NCI-H510A (cell line): ENCODE measurements around the gene CD244.
"Not testable (repeated sequence)": the region's sequence is repeated elsewhere in the genome, so short reads cannot be mapped to it uniquely, and the experiment has no call there.

Source experiments
- DNase-seq: peaks from one replicate; lab custom pipeline; 2025; lab: John Stamatoyannopoulos, UW

CD244 gene

DNA sequence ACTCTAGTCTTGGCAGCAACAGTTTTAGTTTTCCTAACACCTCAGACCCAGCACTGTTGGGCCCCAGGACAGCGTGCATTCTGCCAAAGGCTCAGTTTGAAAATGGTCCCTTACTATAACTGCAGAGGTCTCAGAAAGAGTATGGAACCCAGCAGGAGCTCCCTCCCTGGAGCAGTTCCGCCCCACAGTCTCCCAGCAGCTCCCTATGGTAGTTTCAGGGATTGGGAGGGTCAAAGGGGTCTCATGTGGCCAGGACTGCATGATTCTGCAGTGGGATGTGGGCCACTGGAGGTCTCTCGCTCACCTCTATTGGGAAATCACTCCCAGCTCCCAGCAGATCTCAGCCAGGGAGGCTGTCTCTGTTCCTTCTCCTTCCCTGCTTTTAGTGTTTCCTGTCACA, 54.4 kb downstream of the CD244 start:
- no peak for DNase-seq

DNA sequence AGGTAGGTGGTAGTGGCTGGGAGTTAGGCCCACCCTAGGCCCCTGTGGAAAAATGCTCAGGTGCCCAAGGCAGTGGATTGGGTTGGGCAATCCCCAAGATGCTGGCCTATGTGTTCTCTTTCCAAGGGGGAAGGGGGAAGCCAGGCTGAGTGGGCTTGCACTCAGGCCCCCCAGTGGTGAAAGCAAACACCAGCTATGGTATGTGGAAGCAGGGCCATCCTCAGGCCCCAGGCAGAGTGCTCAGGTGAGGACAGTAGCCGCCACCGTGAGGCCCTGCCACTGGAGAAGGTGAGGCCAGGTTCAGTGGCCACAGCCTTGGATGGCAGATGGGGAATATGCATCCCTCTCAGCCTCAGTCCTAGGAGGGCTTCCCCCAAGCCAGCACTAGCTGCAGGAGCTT, 54.9 kb downstream of the CD244 start:
- DNase-seq = no peak

DNA sequence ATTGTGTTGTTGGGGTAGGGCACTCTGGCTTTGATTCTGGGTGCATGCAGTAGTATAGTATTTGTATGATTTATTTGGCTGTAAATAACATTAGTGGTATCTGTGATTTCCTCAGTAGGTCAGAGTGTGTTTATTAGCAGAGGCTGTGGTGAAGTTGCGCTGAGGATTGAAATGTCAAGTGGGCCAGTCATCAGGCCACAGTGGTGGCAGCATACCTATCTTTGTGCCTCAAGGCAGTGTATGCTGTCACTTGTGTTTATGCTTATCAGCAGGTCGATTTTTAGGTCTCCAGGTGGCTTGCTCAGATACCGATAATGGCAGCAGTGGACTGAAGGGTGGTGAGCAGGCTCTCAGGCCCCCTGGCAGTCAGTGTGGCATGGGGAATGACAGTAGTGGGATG, 55.4 kb downstream of the CD244 start:
- no peak for DNase-seq

DNA sequence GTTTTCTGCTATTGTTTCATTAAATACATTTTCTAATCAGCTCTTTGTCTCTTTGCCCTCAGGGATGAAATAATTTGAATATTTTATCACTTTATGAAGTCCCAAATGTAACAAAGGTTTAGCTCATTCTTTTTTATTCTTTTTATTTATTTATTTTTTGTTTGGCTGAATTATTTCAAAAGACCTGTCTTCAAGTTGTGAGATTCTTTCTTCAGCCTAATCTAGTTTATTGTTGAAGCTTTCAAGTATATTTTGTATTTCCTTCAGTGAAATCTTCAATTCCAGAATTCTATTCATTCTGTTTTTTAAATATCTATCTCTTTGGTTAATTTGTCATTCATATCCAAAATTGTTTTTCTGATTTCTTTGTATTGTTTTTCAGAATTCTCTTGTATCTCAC, 55.9 kb downstream of the CD244 start:
- DNase-seq = no peak

DNA sequence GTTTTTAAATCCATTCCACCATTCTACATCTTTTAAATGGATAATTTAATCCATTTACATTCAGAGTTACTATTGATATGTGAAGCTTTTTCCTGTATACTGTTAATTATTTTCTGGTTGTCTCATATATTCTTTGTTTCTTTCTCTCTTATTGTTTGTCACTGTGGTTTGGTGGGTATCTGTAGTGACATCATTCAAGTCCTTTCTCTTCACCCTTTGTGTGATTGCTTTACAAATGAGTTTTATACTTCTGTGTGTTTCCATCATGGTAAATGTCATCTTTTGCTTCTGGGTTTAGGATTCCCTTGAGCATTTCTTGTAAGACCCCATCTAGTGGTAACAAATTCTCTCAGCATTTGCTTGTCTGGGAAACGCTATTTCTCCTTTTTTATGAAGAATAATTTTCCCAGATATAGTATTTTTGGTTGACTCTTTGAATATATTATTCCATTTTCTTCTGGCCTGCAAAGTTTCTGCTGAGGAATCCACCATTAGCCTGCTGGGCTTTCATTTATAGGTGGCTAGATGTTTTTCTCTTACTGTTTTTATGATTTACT, 56.5 kb downstream of the CD244 start:
- no peak for DNase-seq

DNA sequence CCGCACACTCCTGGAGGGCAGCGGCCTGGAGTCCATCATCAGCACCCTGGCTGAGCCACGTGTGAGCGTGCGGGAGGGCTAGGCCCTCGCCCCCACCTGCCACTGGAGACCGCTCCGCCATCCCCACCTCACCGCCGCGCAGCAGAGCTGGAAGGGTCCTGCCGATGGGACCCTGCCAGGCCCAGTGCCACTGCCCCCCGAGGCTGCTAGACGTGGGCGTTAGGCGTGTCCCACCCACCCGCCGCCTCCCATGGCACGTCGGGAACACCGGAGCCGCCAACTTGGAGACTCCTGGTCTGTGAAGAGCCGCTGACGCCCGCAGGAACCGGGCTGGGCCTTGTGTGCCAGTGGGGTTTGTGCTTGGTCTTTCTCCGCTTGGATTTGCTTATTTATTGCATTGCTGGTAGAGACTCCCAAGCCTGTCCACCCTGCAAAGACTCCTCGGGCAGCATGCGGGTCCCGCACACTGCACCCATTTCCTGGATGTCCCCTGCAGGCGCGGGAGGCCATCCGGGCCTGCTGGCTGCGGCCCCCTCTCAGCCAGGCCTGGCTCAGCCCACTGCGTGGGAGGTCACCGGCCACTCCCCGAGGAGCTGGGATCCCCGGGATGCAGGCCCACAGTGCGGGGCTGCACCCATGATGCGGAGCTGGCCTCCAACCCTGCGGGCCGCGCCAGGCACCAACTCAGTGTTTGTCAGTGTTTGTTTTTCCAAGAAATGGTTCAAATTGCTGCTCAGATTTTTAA, 60.7 kb downstream of the CD244 start:
- DNase-seq = no peak

DNA sequence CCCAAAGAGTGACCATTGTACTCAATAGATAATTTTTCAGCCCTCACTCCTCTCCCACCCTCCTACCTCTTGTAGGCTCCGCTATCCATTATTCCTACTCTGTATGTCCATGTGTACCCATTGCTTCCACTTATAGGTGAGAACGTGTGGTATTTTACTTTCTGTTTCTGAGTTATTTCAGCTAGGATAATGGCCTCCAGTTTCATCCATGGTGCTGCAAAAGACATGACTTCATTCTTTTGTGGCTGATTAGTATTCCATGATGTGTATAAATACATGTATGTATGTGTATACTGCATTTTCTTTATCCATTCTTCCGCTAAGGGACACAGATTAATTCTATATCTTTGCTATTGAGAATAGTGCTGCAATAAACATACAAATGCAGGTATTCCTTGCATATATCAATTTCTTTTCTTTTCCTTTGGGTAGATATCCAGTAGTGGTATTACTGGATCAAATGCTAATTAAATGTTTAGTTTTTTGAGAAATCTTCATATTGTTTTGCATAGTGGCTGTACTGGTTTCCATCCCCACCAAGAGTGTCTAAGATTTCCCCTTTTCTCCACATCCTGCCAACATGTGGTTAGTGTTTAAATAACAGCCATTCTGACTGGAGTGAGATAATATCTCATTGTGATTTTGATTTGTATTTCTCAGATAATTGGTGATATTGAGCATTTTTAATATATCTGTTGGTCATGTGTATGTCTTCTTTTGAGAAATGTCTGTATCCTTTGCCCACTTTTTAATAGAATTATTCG, 61.9 kb downstream of the CD244 start:
- DNase-seq = no peak

DNA sequence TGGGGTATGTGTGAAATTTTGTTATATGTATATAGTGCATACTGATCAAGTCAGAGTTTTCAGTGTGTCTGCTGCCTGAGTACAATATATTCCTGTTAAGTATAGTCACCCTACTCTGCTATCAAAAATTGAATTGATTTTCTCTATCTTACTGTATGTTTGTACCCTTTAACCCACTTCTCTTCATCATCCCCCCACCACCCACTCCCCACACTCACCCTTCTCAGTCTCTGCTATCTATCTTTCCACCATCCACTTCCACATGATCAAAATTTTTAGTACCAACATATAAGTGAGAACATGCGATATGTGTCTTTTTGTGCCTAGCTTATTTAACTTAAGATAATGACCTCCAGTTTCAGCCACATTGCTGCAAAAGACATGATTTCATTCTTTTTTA, 62.5 kb downstream of the CD244 start:
- no peak for DNase-seq

DNA sequence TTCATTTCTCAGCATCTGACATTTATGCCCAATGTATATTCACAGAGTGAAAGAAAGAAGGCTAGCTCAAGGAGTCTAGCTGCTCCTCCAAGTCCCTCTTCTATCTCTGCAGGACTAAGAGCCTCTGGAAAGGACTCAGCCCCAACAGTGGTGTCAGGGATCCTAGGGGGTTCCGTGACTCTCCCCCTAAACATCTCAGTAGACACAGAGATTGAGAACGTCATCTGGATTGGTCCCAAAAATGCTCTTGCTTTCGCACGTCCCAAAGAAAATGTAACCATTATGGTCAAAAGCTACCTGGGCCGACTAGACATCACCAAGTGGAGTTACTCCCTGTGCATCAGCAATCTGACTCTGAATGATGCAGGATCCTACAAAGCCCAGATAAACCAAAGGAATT, 63.0 kb downstream of the CD244 start:
- no peak for DNase-seq

DNA sequence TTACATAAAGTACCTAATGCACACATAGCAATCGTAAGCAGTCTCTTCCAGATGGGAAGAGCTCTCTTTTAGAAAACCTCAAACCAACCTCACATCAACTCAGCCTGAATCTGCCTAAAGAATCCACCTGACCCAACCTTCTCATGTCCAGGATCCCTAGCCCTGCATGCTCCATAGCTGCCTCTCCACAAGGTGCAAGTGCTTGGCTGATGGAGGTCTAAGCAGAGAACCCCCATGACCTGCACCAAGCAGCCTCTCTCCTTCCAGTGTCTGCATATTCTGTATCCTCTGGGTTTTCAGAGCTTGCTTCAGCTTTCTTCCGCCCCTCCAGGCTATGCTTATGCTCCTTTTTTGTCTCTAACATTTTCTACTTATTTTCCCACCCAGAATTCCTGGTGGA, 64.2 kb downstream of the CD244 start:
- DNase-seq = no peak

DNA sequence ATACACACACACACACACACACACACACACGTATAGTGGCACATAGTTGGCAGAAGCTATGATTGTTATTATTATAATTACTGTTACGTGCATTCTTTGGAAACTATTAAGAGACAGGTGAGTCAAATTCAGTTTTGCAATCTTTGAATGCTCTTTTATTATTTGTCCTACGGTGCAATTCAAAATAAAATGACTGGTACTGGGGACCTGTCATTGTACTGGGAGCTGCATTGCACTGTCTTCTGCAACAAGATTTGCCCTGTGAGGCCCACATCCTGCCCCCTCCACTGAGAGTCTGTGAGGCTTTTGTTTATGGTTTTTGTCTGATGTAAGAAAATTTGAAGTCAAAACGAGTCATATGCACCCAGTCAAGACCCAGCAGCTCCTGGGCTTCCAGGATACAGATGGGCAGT, 64.8 kb downstream of the CD244 start:
- no peak for DNase-seq

DNA sequence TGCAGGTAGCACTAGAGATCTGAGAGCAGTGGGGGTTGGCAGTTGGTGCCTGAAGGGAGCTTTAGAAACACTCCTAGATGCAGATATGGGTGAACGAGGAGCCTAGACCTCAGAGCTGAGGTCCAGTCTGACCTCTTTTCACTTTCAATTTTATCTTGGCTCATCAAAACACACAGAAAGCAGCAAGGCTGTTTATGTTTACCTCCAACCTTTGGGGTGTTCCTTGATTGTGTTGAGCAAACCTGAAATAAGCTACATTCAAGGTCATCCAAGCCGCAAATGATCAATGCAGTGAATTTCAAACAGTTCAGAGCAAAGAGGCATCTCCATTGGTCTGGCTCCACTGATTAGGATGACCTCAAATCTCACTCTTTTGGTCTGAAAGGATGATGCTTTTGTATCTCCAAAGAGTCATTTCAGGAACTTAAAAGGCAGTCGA, 65.4 kb downstream of the CD244 start:
- no peak for DNase-seq

DNA sequence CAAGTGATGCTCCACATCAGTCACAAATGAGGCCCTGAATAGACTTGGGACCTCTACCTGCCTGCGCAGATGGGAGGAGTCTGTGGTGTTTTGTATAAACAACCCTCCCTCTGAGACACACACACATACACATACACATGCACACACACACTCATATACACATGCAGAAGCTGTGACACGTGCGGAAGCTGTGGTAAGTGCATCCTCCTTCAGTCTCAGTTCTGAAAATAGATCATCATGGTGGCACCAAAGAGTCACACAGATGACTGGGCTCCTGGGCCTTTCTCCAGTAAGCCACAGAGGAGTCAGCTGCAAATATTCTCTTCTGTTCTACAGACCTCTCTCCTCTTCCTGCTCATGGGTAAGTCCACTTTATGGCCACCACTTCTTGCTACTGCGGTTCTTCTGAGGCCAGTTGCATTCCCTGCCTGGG, 66.7 kb downstream of the CD244 start, which contains the start of gene LY9:
TSS of gene LY9 (plus strand) at position 224 of the 433 bp plus-strand sequence. CDS start at position 238, 14 bp downstream.
- no peak for DNase-seq

DNA sequence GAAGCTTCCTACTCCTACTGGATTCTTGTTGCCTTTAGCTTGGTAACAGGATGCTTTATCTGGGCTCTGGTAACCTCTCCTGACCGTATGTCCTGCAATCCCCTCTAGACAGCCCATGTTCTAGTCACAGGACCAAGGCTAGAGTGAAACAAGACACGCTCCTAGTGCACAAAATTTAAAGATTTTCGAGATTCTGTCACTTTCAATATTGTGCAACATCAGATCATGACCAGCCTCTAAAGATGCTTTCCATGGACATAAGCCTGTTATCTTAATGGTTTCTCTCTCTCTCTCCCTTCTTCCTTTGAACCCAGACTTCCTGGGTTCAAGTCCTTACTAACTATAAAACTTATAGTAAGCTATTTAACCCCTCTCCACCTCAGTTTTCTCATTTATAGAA, 68.3 kb downstream of the CD244 start:
- no peak for DNase-seq

DNA sequence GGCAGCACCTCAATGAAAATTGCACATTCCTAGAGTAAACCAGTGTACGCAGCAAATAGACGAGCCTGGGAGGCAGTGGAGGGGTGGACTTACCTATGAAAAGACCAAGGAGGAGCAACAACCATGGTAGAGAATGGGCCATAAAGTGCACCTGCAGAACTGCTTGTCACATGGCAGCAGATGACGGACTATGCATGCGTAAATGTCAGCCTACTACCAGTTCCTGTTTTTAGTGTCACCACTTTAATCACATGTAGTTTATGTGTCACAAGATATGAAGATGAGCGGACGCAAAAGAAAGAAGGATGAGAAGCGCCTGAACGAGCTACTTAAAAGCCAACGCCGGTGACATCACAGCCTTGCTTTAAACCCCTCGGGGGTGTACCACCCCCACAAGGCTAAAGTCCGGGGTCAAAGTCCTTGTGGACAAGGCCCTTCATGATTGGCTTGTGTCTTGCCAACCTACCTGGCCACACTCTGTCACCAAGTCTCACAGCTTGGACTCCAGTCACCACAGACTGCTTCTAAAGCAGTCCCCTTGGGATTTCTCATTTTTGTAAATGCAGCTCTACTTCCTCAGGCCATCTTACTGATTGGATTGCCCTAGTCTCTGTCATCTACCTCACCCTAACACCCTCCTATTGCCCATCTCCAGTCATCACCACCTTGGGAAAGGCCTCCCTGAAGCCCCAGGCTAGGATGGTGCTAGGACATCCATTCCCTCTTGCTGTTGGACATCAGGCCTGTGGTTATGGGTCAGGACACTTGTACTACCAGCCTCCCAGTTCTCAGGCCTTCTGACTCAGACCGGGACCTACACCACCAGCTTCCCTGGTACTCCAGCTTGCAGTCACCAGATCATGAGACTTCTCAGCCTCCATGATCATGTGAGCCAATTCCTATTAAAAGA, 72.7 kb downstream of the CD244 start:
- DNase-seq = no peak

DNA sequence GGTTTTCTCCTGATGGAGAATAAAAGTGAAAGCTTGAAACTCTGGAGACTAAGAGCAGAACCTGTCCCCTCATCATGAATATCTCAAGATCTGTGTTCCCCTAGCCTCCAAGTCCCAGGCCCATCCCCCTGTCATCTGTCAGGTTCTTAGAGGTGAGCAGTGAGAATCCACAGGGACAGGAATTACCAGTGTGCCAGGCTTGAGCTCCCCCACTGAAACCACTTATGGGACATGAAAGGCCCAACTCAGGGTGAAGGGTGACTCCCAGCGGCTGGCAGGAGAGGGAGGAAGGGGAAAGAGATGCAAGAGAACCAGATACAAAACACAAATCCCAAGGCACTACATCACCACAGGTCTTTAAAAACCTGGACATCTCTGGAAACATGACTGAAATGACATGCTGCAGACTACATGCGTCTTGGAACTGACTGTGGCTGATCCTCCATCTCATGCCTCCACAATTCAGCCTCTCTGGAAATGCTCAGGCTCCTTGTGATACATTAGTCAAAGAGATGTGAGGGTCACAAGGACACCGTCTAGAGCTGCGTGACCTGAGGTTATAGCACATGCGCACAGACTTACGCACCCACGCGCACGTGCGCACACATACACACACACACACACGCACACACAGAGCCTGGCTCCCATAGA, 73.5 kb downstream of the CD244 start:
- DNase-seq = no peak

DNA sequence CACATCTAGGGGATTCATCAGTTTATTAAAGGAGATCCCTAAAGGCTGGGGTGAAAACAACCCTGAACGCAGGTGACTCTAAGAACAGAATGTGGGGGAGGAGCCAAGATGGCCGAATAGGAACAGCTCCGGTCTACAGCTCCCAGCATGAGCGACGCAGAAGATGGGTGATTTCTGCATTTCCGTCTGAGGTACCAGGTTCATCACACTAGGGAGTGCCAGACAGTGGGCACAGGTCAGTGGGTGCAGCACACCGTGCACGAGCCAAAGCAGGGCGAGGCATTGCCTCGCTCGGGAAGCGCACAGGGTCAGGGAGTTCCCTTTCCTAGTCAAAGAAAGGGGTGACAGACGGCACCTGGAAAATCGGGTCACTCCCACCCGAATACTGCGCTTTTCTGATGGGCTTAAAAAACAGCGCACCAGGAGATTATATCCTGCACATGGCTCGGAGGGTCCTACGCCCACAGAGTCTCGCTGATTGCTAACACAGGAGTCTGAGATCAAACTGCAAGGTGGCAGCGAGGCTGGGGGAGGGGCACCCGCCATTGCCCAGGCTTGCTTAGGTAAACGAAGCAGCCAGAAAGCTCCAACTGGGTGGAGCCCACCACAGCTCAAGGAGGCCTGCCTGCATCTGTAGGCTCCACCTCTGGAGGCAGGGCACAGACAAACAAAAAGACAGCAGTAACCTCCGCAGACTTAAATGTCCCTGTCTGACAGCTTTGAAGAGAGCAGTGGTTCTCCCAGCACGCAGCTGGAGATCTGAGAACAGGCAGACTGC, 79.5 kb downstream of the CD244 start:
- not testable (repeated sequence) for DNase-seq

DNA sequence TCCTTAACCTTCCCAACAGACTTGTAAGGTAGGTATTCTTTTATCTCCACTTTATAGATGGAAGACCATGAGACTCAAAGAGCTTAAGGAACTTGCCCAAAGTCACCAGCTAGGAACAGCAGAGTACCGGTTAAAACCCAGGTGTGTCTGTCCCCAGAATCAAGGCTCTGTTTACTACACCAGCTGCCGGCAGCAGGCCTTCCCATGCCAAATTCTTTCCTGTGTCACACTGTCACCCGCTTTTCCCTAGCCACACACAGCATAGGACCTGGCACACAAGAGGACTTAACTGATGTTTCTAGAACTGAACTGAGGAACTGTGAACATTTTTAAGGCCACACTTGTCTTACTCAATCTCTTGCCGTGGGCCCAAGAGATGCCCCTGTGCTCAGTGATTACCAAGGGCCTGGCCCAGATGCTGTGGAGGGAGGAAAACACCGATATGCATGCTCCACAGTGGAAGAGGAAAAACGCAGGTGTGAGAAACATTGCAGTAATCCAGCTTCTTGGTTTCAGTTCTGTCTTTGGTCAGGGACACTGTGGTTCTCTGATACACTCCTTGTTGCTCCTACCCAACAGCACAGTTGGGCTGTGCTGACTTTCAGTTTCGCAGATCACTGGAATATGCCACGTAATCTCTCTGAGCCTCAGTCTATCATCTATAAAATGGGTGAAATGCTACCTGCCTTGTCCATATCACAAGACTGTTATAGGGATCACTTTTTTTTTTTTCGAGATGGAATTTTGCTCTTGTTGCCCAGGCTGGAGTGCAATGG, 80.6 kb downstream of the CD244 start:
- no peak for DNase-seq

DNA sequence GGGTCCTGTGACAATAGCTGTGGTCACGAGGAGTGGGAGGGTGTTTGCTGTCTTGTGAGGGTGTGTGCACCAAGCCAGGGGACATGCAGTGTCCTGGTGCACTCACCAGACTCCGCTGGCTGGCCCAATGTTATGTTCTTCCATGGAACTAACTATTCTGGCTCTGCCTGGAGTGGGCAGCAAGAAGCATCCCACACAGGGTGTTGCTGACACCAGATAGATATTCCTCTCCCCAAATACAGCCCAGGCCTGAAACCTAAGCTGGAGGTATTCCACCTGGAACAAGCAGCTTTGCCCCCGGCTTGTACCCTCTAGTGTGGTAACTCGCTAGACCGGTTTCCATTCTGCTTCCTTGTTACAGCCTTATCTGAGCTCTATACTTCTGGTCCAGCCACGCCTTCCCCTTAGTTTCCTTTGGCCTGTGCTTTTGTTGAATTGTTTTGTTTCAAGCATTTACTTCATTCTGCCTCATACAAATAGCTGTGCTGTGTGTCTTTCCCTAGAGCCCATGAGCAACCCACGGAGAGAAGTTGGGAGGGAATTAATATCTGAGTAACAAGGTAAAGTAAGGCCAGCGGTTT, 81.4 kb downstream of the CD244 start:
- DNase-seq = peak; percentile 26

DNA sequence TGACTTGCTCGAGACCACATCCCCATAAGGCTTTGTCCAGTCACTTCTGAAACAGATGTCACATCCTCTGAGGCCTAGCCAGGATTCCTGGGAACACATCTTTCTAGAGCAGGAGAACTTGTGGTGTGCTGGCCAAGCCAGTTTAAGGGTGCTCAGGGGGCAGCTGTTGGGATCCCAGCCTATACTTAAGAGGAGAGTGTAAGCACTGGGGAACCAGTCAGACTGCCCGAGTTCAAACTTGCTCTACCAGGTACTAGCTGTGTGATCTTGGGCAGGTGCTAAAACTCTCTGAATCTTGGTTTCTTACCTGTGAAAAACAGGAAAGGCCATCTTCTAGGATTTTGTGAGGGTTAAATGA, 82.3 kb downstream of the CD244 start:
- DNase-seq = no peak
